Mammary epithelial cell (primary cell): ENCODE results near the gene LAIR2.

ENCODE experiments used
- EZH2 ChIP-seq: IDR thresholded peaks from 2 replicates; pipeline ENCODE4 v1.6.1; 2012; ENCODE audit warnings: low read length, inconsistent platforms, borderline replicate concordance
- TF ChIP-seq, protein P1 (sequence below), 2 donors: IDR thresholded peaks in 1 of 2; conservative IDR thresholded peaks in 1 of 2; 2 replicates each; pipeline ENCODE4 v1.5.1; 2011 to 2012; ENCODE audit warnings: inconsistent platforms in 2 of 2, low read length in 2 of 2, mild to moderate bottlenecking in 2 of 2, control low read depth in 1 of 2, low read depth in 1 of 2; ENCODE audit not compliant: insufficient read depth in 1 of 2; ENCODE audit errors: extremely low read depth in 1 of 2

DNA sequence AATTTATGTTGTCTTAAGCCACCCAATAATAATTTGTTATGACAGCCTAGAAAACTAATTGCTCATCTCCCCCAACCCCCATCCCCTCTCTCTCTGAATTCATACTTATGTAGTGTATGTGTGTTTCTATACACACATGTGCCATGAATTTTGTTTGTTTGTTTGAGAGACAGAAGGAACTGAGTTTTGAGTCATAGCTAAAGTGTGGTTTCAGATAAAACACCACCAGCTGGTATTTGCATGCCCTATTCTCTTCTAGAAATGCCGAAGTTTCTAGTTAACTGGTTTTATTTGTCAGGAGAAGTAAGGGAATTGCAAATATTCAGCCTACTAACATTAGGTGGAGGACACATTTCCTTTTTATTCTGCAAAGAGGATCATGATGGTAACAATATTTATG, 53.6 kb downstream of the LAIR2 start:
- TF ChIP-seq EZH2 = no peak
- TF ChIP-seq, protein P1, sequence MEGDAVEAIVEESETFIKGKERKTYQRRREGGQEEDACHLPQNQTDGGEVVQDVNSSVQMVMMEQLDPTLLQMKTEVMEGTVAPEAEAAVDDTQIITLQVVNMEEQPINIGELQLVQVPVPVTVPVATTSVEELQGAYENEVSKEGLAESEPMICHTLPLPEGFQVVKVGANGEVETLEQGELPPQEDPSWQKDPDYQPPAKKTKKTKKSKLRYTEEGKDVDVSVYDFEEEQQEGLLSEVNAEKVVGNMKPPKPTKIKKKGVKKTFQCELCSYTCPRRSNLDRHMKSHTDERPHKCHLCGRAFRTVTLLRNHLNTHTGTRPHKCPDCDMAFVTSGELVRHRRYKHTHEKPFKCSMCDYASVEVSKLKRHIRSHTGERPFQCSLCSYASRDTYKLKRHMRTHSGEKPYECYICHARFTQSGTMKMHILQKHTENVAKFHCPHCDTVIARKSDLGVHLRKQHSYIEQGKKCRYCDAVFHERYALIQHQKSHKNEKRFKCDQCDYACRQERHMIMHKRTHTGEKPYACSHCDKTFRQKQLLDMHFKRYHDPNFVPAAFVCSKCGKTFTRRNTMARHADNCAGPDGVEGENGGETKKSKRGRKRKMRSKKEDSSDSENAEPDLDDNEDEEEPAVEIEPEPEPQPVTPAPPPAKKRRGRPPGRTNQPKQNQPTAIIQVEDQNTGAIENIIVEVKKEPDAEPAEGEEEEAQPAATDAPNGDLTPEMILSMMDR (conservative IDR thresholded peaks at IDR 0.05 in 1 of 2, IDR thresholded peaks at IDR 0.05 in 1 of 2; ENCODE audit: extremely low read depth in 1 of 2, insufficient read depth in 1 of 2, low read depth in 1 of 2, low read length in 2 of 2) = no peak
